Tibial nerve (tissue), 4 donors: ENCODE results near the gene AOPEP.

Source experiments
- CTCF ChIP-seq, 5 experiments: fragments of 200-600 bp in 3 of 5; fragments of 450-650 bp in 2 of 5; sonication (generic) in 3 of 5; IDR thresholded peaks; one replicate each; pipeline ENCODE4 v1.5.1; 2016 to 2019; ENCODE audit warnings: antibody characterized with exemption in 5 of 5, mild to moderate bottlenecking in 3 of 5, moderate library complexity in 2 of 5
- EP300 ChIP-seq, 2 donors: sonication (generic); formaldehyde crosslinking; IDR thresholded peaks; one replicate each; pipeline ENCODE4 v1.6.1; 2017; ENCODE audit warnings: antibody characterized with exemption in 2 of 2, mild to moderate bottlenecking in 1 of 2
- POLR2A ChIP-seq, 2 donors: fragments of 450-650 bp; IDR thresholded peaks; one replicate each; pipeline ENCODE4 v1.6.1; 2017; ENCODE audit warnings: antibody characterized with exemption in 2 of 2, mild to moderate bottlenecking in 2 of 2, moderate library complexity in 2 of 2

DNA sequence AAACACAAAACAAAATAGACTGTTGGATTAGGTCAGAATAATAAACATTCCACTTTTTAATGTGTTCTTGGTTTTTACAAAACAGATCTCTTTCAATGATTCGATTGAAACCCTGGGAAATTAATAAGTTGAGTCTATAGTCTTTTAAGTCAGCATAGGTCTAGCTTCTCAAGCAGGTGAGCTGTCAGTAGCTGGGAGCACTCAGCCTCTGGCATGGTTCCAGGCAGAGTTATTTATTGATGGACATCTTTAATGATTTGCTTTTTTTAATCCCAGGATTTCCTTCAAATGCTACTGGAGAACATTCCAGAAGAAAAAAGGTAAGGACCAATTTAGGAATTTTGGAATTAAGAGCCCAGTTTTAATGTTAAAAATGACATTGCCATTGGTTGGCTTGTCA is 241.0 kb downstream of the AOPEP start:
- no peak for TF ChIP-seq CTCF (IDR thresholded peaks at IDR 0.05)
- TF ChIP-seq POLR2A (IDR thresholded peaks at IDR 0.05) = no peak
- TF ChIP-seq EP300 (IDR thresholded peaks at IDR 0.05) = no peak
